HEK293 (cell line): ENCODE data around the gene MMP28.

Experiments used
- CTCF ChIA-PET: fragments of 350-600 bp; formaldehyde crosslinking; extraction: SDS; loops from one replicate; lab custom pipeline; 2021; ENCODE audit warnings: antibody characterized with exemption; lab: Yijun Ruan, JAX
- POLR2A ChIA-PET: fragments of 300-600 bp; formaldehyde crosslinking; extraction: SDS; loops from one replicate; lab custom pipeline; 2020; ENCODE audit warnings: antibody characterized with exemption, inconsistent platforms; lab: Yijun Ruan, JAX
- H3K27ac ChIP-seq: fragments of 200-500 bp; sonication (Bioruptor generic); 2 replicates; pipeline ENCODE4 v1.5.1; 2014; ENCODE audit warnings: low read depth, low read length, control low read depth, inconsistent platforms; ENCODE audit errors: extremely low read depth
- H3K36me3 ChIP-seq, 2 experiments: fragments of 200-500 bp in 1 of 2; sonication (Bioruptor generic) in 1 of 2; 1 replicate in 1 of 2; 2 replicates in 1 of 2; pipeline ENCODE4 v1.5.1; 2014 to 2017; ENCODE audit warnings: inconsistent platforms in 2 of 2, low read length in 2 of 2; ENCODE audit not compliant: control insufficient read depth in 2 of 2, insufficient read depth in 1 of 2
- H3K4me1 ChIP-seq: fragments of 200-500 bp; sonication (Bioruptor generic); 2 replicates; pipeline ENCODE4 v1.5.1; 2014; ENCODE audit warnings: mild to moderate bottlenecking, low read length, inconsistent platforms; ENCODE audit not compliant: control insufficient read depth, insufficient read depth
- H3K4me3 ChIP-seq: 2 replicates; pipeline ENCODE4 v1.5.1; 2011; ENCODE audit warnings: low read depth, mild to moderate bottlenecking, control low read depth, low read length, moderate library complexity
- H3K9me3 ChIP-seq: fragments of 200-500 bp; sonication (Bioruptor generic); 2 replicates; pipeline ENCODE4 v1.5.1; 2014; ENCODE audit warnings: low read depth, low read length, inconsistent platforms; ENCODE audit not compliant: control insufficient read depth, insufficient read depth
- EGR2 ChIP-seq: fragments of 450-650 bp; formaldehyde crosslinking; IDR thresholded peaks from 2 replicates; pipeline ENCODE4 v1.5.1; 2016; ENCODE audit warnings: low read depth, missing biosample characterization, missing genetic modification characterization
- FEZF1 ChIP-seq: fragments of 450-650 bp; formaldehyde crosslinking; IDR thresholded peaks from 2 replicates; pipeline ENCODE4 v1.5.1; 2016; ENCODE audit warnings: missing biosample characterization, missing genetic modification characterization
- GLI4 ChIP-seq: fragments of 450-650 bp; formaldehyde crosslinking; IDR thresholded peaks from 2 replicates; pipeline ENCODE4 v1.5.1; 2016; ENCODE audit warnings: missing biosample characterization, missing genetic modification characterization
- KLF10 ChIP-seq: fragments of 450-650 bp; IDR thresholded peaks from 2 replicates; pipeline ENCODE4 v1.5.1; 2018; ENCODE audit warnings: missing biosample characterization, mild to moderate bottlenecking, missing genetic modification characterization
- SETDB1 ChIP-seq: IDR thresholded peaks from one replicate; pipeline ENCODE4 v1.6.1; 2017; ENCODE audit warnings: mild to moderate bottlenecking, low read length, moderate library complexity, mixed read lengths; ENCODE audit not compliant: insufficient read length
- SP3 ChIP-seq: fragments of 450-650 bp; formaldehyde crosslinking; IDR thresholded peaks from 2 replicates; pipeline ENCODE4 v1.5.1; 2016; ENCODE audit warnings: missing biosample characterization, missing genetic modification characterization
- ZNF133 ChIP-seq: fragments of 450-650 bp; formaldehyde crosslinking; IDR thresholded peaks from 2 replicates; pipeline ENCODE4 v1.5.1; 2016; ENCODE audit warnings: missing biosample characterization, missing genetic modification characterization
- ZNF175 ChIP-seq: fragments of 450-650 bp; formaldehyde crosslinking; IDR thresholded peaks from 2 replicates; pipeline ENCODE4 v1.5.1; 2016; ENCODE audit warnings: missing biosample characterization, missing genetic modification characterization
- ZNF221 ChIP-seq: fragments of 450-650 bp; formaldehyde crosslinking; IDR thresholded peaks from 2 replicates; pipeline ENCODE4 v1.5.1; 2017; ENCODE audit warnings: missing biosample characterization, missing genetic modification characterization, borderline replicate concordance
- ZNF24 ChIP-seq: fragments of 450-650 bp; formaldehyde crosslinking; IDR thresholded peaks from 2 replicates; pipeline ENCODE4 v1.5.1; 2016; ENCODE audit warnings: missing biosample characterization, missing genetic modification characterization
- ZNF266 ChIP-seq: fragments of 450-650 bp; formaldehyde crosslinking; IDR thresholded peaks from 2 replicates; pipeline ENCODE4 v1.5.1; 2016; ENCODE audit warnings: missing biosample characterization, missing genetic modification characterization, low read depth
- ZNF302 ChIP-seq: fragments of 450-650 bp; formaldehyde crosslinking; IDR thresholded peaks from 2 replicates; pipeline ENCODE4 v1.5.1; 2016; ENCODE audit warnings: missing biosample characterization, missing genetic modification characterization, low read depth
- ZNF354C ChIP-seq: fragments of 450-650 bp; formaldehyde crosslinking; IDR thresholded peaks from 2 replicates; pipeline ENCODE4 v1.5.1; 2016; ENCODE audit warnings: missing biosample characterization, missing genetic modification characterization, low read depth, borderline replicate concordance
- ZNF416 ChIP-seq: fragments of 450-650 bp; formaldehyde crosslinking; IDR thresholded peaks from 2 replicates; pipeline ENCODE4 v1.5.1; 2016; ENCODE audit warnings: missing biosample characterization, missing genetic modification characterization
- ZNF529 ChIP-seq: fragments of 450-650 bp; formaldehyde crosslinking; IDR thresholded peaks from 2 replicates; pipeline ENCODE4 v1.5.1; 2017; ENCODE audit warnings: missing genetic modification characterization, missing biosample characterization; ENCODE audit not compliant: insufficient replicate concordance
- ZNF544 ChIP-seq: fragments of 450-650 bp; formaldehyde crosslinking; IDR thresholded peaks from 2 replicates; pipeline ENCODE4 v1.5.0; 2017; ENCODE audit warnings: missing biosample characterization, missing genetic modification characterization
- ZNF555 ChIP-seq: fragments of 450-650 bp; formaldehyde crosslinking; conservative IDR thresholded peaks from 2 replicates; pipeline ENCODE4 v1.5.1; 2017; ENCODE audit warnings: missing biosample characterization, mild to moderate bottlenecking, missing genetic modification characterization, inconsistent platforms
- ZNF585B ChIP-seq: fragments of 450-650 bp; formaldehyde crosslinking; IDR thresholded peaks from 2 replicates; pipeline ENCODE4 v1.5.1; 2016; ENCODE audit warnings: missing biosample characterization, missing genetic modification characterization
- ZNF768 ChIP-seq: fragments of 450-650 bp; formaldehyde crosslinking; IDR thresholded peaks from 2 replicates; pipeline ENCODE4 v1.5.1; 2018; ENCODE audit warnings: missing biosample characterization, mild to moderate bottlenecking, missing genetic modification characterization
- ZNF785 ChIP-seq: fragments of 450-650 bp; formaldehyde crosslinking; IDR thresholded peaks from 2 replicates; pipeline ENCODE4 v1.5.1; 2016; ENCODE audit warnings: missing biosample characterization, missing genetic modification characterization
- TF ChIP-seq, protein P1 (sequence below): sonication (generic); formaldehyde crosslinking; IDR thresholded peaks from 2 replicates; pipeline ENCODE4 v1.8.1; 2022; ENCODE audit warnings: mild to moderate bottlenecking, moderate library complexity, missing genetic modification reagents
- TF ChIP-seq, protein P2 (sequence below): fragments of 450-650 bp; formaldehyde crosslinking; IDR thresholded peaks from 2 replicates; pipeline ENCODE4 v1.5.1; 2016; ENCODE audit warnings: missing biosample characterization, missing genetic modification characterization, low read depth
- TF ChIP-seq, protein P3 (sequence below): fragments of 450-650 bp; formaldehyde crosslinking; IDR thresholded peaks from 2 replicates; pipeline ENCODE4 v1.5.1; 2016; ENCODE audit warnings: missing biosample characterization, missing genetic modification characterization

Gene MMP28

DNA sequence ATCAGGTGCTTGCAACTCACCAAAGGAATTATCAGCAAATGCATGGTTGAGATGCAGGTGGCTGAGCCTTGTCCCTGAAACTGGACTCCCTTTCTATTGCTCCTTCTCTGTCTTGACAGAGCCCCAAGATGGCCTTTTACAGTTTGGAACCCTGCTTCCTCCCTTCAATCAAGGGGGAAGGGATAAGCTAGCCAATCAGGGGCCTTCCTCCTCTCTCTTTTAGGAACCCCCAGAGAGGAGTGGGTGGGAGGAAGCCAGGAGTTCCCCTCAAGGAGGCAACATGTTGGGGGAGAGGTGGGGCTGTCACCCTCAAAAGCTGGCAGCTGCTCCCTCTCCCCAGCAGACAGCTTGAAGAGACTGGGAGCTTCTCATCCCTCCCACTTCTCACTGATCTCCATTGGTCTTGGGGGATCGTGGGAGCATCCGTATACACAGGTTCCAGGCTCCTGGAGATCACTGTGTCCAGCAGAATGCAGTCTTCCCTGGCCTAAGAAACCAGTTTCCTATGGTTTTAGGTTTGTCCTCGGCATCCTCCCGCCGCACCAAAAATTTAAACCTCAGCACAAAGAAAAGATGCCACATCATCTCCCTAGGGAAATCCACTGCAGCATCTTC, 56.8 kb downstream of the MMP28 start:
- POLR2A ChIA-PET = interaction anchor here (1.1 kb wide), 1 partner anchor 43 kb away, joined by 3 read pairs; no protein-coding TSS in a partner anchor

DNA sequence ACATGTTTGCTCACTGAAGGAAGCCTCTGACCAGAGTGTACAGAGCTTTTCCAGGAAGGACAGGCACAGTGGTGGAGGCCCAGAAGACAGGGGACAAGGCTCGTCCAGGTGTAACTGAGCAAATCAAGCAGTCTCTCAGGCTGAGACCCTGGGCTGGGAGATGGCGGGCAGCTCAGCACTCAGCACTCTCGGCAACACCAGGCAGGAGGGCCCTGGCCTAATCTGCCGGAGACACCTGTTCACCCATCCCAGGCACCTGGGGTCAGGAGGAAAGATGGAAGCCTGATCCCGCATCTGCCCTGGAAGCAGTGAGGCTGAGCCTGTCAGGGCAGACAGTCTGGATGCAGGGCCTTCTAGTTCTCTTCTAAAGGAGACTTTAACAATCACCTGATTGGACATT, 59.2 kb downstream of the MMP28 start:
- Histone ChIP-seq H3K36me3 (peaks cover 5 to 13% of the 10 kb centered on the region in 2 experiments; a peak in 2 of 3 replicates), H3K9me3 (no peaks in the 10 kb centered on the region), H3K27ac (no peak overlapping the region), H3K4me1 (peaks cover 6% of the 10 kb centered on the region; the same call in 1 of the 2 replicates), H3K4me3 (no peak overlapping the region)
- ChIA-PET POLR2A (interaction anchor here (0.7 to 1.2 kb wide), 2 partner anchors 11 to 73 kb away, joined by 3 to 4 read pairs; partner anchors contain the start of gene TAF15), CTCF (interaction anchor here (1.2 to 3.2 kb wide), 3 partner anchors 11 to 1316 kb away, joined by 3 to 18 read pairs (median 4); no protein-coding TSS in a partner anchor)
- TF ChIP-seq ZNF266 = no peak
- TF ChIP-seq ZNF544 (tag by site-specific recombination) = no peak
- no peak for TF ChIP-seq ZNF221 (tag by site-specific recombination)
- no peak for TF ChIP-seq ZNF24 (tag by site-specific recombination)
- TF ChIP-seq ZNF768 (tag by site-specific recombination) = no peak
- TF ChIP-seq SETDB1 = no peak
- TF ChIP-seq, protein P1, sequence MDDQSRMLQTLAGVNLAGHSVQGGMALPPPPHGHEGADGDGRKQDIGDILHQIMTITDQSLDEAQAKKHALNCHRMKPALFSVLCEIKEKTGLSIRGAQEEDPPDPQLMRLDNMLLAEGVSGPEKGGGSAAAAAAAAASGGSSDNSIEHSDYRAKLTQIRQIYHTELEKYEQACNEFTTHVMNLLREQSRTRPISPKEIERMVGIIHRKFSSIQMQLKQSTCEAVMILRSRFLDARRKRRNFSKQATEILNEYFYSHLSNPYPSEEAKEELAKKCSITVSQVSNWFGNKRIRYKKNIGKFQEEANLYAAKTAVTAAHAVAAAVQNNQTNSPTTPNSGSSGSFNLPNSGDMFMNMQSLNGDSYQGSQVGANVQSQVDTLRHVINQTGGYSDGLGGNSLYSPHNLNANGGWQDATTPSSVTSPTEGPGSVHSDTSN = no peak
- TF ChIP-seq ZNF175 (tag by site-specific recombination) = no peak
- TF ChIP-seq ZNF354C (tag by site-specific recombination) = no peak
- no peak for TF ChIP-seq FEZF1 (tag by site-specific recombination)
- TF ChIP-seq ZNF133 (tag by site-specific recombination) = no peak
- TF ChIP-seq ZNF416 (tag by site-specific recombination) = no peak
- no peak for TF ChIP-seq GLI4
- TF ChIP-seq, protein P2, sequence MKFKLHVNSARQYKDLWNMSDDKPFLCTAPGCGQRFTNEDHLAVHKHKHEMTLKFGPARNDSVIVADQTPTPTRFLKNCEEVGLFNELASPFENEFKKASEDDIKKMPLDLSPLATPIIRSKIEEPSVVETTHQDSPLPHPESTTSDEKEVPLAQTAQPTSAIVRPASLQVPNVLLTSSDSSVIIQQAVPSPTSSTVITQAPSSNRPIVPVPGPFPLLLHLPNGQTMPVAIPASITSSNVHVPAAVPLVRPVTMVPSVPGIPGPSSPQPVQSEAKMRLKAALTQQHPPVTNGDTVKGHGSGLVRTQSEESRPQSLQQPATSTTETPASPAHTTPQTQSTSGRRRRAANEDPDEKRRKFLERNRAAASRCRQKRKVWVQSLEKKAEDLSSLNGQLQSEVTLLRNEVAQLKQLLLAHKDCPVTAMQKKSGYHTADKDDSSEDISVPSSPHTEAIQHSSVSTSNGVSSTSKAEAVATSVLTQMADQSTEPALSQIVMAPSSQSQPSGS (tag by site-specific recombination) = no peak
- TF ChIP-seq, protein P3, sequence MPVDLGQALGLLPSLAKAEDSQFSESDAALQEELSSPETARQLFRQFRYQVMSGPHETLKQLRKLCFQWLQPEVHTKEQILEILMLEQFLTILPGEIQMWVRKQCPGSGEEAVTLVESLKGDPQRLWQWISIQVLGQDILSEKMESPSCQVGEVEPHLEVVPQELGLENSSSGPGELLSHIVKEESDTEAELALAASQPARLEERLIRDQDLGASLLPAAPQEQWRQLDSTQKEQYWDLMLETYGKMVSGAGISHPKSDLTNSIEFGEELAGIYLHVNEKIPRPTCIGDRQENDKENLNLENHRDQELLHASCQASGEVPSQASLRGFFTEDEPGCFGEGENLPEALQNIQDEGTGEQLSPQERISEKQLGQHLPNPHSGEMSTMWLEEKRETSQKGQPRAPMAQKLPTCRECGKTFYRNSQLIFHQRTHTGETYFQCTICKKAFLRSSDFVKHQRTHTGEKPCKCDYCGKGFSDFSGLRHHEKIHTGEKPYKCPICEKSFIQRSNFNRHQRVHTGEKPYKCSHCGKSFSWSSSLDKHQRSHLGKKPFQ = no peak
- no peak for TF ChIP-seq EGR2 (tag by site-specific recombination)
- no peak for TF ChIP-seq KLF10 (tag by site-specific recombination)
- no peak for TF ChIP-seq ZNF585B (tag by site-specific recombination)
- TF ChIP-seq ZNF785 (tag by site-specific recombination) = no peak

More for the DNA sequence above, 56.8 kb downstream of the MMP28 start:
- Histone ChIP-seq H3K9me3 (no peaks in the 10 kb centered on the region), H3K27ac (no peak overlapping the region)
- TF ChIP-seq ZNF529 (tag by site-specific recombination) (no peak), ZNF302 (tag by site-specific recombination) (no peak), ZNF555 (tag by site-specific recombination) (no peak), ZNF585B (tag by site-specific recombination) (no peak), SP3 (tag by site-specific recombination) (no peak)
- TF ChIP-seq, all 188 proteins: peak for 0
- Histone ChIP-seq H3K4me3 (no peak overlapping the region), H3K36me3 (peaks cover 5 to 7% of the 10 kb centered on the region in 2 experiments; a peak in 2 of 3 replicates), H3K4me1 (no peaks in the 10 kb centered on the region)
- CTCF ChIA-PET = interaction anchor here (0.8 to 2.0 kb wide), 2 partner anchors 8 to 10 kb away, joined by 3 to 15 read pairs; no protein-coding TSS in a partner anchor
